Endothelial cell (in vitro differentiated cells): ENCODE data around the gene KAZN. TPM values are rescaled to one million over a fixed set of nuclear protein-coding genes. Genes with fewer than 3 reads are reported as not detected.

Experiments
- DNase-seq: peaks from one replicate; pipeline ENCODE4 v3.0.0; 2021; ENCODE audit warnings: low spot score
- H3K27ac Mint-ChIP-seq: one replicate; pipeline ENCODE4 v1.8.0; 2021; ENCODE audit warnings: mixed read lengths, inconsistent platforms; ENCODE audit not compliant: unreplicated experiment
- H3K27me3 Mint-ChIP-seq: one replicate; pipeline ENCODE4 v1.8.0; 2021; ENCODE audit warnings: mild to moderate bottlenecking, moderate library complexity, mixed read lengths, inconsistent platforms; ENCODE audit not compliant: unreplicated experiment
- H3K36me3 Mint-ChIP-seq: one replicate; pipeline ENCODE4 v1.8.0; 2021; ENCODE audit warnings: mild to moderate bottlenecking, low read depth, mixed read lengths, inconsistent platforms; ENCODE audit not compliant: unreplicated experiment
- H3K4me1 Mint-ChIP-seq: one replicate; pipeline ENCODE4 v1.8.0; 2021; ENCODE audit warnings: mild to moderate bottlenecking, mixed read lengths, inconsistent platforms; ENCODE audit not compliant: unreplicated experiment
- H3K4me3 Mint-ChIP-seq: one replicate; pipeline ENCODE4 v1.8.0; 2021; ENCODE audit warnings: mild to moderate bottlenecking, mixed read lengths, inconsistent platforms; ENCODE audit not compliant: unreplicated experiment
- H3K9me3 Mint-ChIP-seq: one replicate; pipeline ENCODE4 v1.8.0; 2021; ENCODE audit warnings: mixed read lengths, inconsistent platforms; ENCODE audit not compliant: unreplicated experiment
- total RNA-seq: library from RNA; stranded (reverse); fragmentation: NEBNext Ultra II Directional; extraction: Animal tissue kit (Norgen Biotek cat#: 25700); gene quantifications from one replicate; pipeline ENCODE4 v1.2.1, GENCODE V29; 2021; ENCODE audit not compliant: unreplicated experiment
- TF ChIP-seq, protein P1 (sequence below): fragments of 200-600 bp; sonication (generic); IDR thresholded peaks from one replicate; pipeline ENCODE4 v1.5.0; 2021; ENCODE audit warnings: antibody characterized with exemption; ENCODE audit not compliant: unreplicated experiment

The KAZN gene
- total RNA-seq, 1 donor from 2014 or later: 10.1 TPM

- no peaks in the 10 kb centered on the region for H3K36me3 Mint-ChIP-seq
- H3K4me1 Mint-ChIP-seq: no peaks in the 10 kb centered on the region
- H3K27ac Mint-ChIP-seq: no peak overlapping the region
- H3K9me3 Mint-ChIP-seq: no peaks in the 10 kb centered on the region
- no peak overlapping the region for H3K4me3 Mint-ChIP-seq
- DNase-seq: no peak
- TF ChIP-seq, protein P1, sequence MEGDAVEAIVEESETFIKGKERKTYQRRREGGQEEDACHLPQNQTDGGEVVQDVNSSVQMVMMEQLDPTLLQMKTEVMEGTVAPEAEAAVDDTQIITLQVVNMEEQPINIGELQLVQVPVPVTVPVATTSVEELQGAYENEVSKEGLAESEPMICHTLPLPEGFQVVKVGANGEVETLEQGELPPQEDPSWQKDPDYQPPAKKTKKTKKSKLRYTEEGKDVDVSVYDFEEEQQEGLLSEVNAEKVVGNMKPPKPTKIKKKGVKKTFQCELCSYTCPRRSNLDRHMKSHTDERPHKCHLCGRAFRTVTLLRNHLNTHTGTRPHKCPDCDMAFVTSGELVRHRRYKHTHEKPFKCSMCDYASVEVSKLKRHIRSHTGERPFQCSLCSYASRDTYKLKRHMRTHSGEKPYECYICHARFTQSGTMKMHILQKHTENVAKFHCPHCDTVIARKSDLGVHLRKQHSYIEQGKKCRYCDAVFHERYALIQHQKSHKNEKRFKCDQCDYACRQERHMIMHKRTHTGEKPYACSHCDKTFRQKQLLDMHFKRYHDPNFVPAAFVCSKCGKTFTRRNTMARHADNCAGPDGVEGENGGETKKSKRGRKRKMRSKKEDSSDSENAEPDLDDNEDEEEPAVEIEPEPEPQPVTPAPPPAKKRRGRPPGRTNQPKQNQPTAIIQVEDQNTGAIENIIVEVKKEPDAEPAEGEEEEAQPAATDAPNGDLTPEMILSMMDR: no peak
- H3K27me3 Mint-ChIP-seq: peaks cover 2% of the 10 kb centered on the region
Observed at GRCh38 chr1:14815175-14815877, 216.8 kb downstream of the KAZN start.

GRCh38 chr1:14817223-14818170 is 219.0 kb downstream of the KAZN start:
- no peak for DNase-seq
- TF ChIP-seq, protein P1: no peak
- H3K4me1 Mint-ChIP-seq: no peaks in the 10 kb centered on the region
- H3K27ac Mint-ChIP-seq: no peak overlapping the region
- no peaks in the 10 kb centered on the region for H3K36me3 Mint-ChIP-seq
- peaks cover 2% of the 10 kb centered on the region for H3K27me3 Mint-ChIP-seq
- no peaks in the 10 kb centered on the region for H3K9me3 Mint-ChIP-seq
- H3K4me3 Mint-ChIP-seq: no peak overlapping the region

DNA sequence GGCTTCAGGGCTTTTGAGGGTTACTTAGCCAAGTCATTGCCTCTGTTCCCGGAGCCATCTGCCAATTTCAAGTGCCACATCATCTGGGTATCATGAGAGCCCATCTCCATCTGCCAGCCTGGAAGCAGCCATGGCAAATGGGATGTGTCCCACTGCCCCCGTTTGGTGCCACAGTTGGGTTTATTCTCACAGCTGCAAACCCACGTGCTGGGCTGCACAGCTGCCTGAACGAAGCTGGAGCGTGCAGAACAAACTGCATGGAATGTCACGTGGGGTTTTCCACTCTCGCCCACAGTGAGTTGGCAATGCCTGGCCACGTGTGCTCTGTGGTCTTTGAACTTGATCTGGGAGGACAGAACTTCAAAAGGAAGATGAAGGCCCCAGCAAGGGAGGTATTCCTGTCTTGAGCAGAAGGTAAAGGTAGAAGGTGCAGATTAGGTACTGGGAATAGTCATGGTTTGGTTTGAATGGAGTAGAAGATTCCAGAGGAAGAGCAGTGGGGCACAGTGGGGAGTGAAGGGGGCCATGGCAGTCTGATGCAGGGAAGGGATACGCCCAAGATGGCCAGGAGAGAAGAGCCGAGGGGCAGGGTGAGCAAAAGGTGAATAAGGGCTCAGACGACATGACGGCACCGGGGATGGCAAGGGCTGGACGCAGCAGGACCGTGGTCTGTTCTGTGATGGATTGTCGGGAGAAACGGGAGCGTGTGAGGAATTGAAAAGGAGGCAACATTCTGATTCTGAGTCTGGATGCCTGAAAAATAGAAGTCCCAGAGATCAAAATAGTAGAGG is 222.0 kb downstream of the KAZN start:
- Mint-ChIP-seq H3K36me3 (no peaks in the 10 kb centered on the region), H3K27me3 (no peaks in the 10 kb centered on the region)
- no peak for DNase-seq

DNA sequence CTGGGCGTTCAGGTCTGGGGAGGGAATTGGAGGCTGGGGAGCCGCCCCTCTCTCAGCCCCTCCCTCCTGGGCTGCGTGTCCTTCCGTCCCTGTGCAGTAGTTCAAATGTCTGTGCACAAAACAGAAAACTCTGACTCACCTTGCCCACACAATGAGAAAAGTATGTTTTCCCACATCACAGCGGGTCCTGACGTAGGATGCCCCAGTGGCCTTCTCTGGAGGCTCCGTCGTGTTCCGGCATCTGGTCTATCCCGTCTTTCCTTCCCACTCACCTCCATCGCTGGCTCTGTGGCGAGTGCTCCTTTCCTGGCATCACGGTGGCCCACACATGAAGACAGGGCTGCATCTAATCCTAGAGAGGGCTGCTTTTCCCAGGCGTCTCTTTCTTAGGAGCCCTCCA is 224.0 kb downstream of the KAZN start:
- H3K4me3 Mint-ChIP-seq: no peak overlapping the region
- DNase-seq: no peak
- no peaks in the 10 kb centered on the region for H3K9me3 Mint-ChIP-seq
- H3K27ac Mint-ChIP-seq: no peak overlapping the region
- TF ChIP-seq, protein P1: no peak
- H3K36me3 Mint-ChIP-seq: no peaks in the 10 kb centered on the region
- H3K27me3 Mint-ChIP-seq: no peaks in the 10 kb centered on the region
- no peaks in the 10 kb centered on the region for H3K4me1 Mint-ChIP-seq

More for the DNA sequence above, 222.0 kb downstream of the KAZN start:
- H3K27ac Mint-ChIP-seq: no peak overlapping the region
- no peak overlapping the region for H3K4me3 Mint-ChIP-seq
- TF ChIP-seq, protein P1: no peak
- H3K4me1 Mint-ChIP-seq: no peaks in the 10 kb centered on the region
- H3K9me3 Mint-ChIP-seq: no peaks in the 10 kb centered on the region
